Skeletal muscle tissue (tissue), 4 donors: ENCODE results near the gene CA7. TPM values are rescaled to one million over a fixed set of nuclear protein-coding genes. Genes with fewer than 3 reads are reported as not detected.

Experiments used
- H3K27ac ChIP-seq: one replicate; pipeline ENCODE4 v1.7.0; 2013; ENCODE audit warnings: mild to moderate bottlenecking, low read depth, low read length, inconsistent platforms
- H3K27me3 ChIP-seq, 3 donors: one replicate each; pipeline ENCODE4 v1.7.0; 2013; ENCODE audit warnings: low read length in 3 of 3; ENCODE audit not compliant: control insufficient read depth in 3 of 3, insufficient read depth in 3 of 3
- H3K36me3 ChIP-seq, 3 donors: one replicate each; pipeline ENCODE4 v1.7.0; 2013; ENCODE audit warnings: low read length in 3 of 3; ENCODE audit not compliant: control insufficient read depth in 3 of 3, insufficient read depth in 3 of 3
- H3K4me1 ChIP-seq, 3 donors: one replicate each; pipeline ENCODE4 v1.7.0; 2013; ENCODE audit warnings: low read length in 3 of 3, mild to moderate bottlenecking in 3 of 3; ENCODE audit not compliant: control insufficient read depth in 3 of 3, insufficient read depth in 3 of 3
- H3K4me3 ChIP-seq, 3 donors: one replicate each; pipeline ENCODE4 v1.7.0; 2013; ENCODE audit warnings: low read length in 3 of 3
- H3K9ac ChIP-seq, 3 donors: one replicate each; pipeline ENCODE4 v1.7.0; 2013; ENCODE audit warnings: low read length in 3 of 3, mild to moderate bottlenecking in 3 of 3, moderate library complexity in 2 of 3, low read depth in 1 of 3
- H3K9me3 ChIP-seq, 3 donors: one replicate each; pipeline ENCODE4 v1.7.0; 2013; ENCODE audit warnings: low read length in 3 of 3; ENCODE audit not compliant: control insufficient read depth in 3 of 3
- total RNA-seq: library from RNA; depleted of rRNA; stranded (reverse); fragments of >200 nt; gene quantifications from one replicate; pipeline ENCODE4 v1.2.3, GENCODE V29; 2014
- donor health status: Osteomylitis.

The CA7 gene
- total RNA-seq, result not detected

DNA sequence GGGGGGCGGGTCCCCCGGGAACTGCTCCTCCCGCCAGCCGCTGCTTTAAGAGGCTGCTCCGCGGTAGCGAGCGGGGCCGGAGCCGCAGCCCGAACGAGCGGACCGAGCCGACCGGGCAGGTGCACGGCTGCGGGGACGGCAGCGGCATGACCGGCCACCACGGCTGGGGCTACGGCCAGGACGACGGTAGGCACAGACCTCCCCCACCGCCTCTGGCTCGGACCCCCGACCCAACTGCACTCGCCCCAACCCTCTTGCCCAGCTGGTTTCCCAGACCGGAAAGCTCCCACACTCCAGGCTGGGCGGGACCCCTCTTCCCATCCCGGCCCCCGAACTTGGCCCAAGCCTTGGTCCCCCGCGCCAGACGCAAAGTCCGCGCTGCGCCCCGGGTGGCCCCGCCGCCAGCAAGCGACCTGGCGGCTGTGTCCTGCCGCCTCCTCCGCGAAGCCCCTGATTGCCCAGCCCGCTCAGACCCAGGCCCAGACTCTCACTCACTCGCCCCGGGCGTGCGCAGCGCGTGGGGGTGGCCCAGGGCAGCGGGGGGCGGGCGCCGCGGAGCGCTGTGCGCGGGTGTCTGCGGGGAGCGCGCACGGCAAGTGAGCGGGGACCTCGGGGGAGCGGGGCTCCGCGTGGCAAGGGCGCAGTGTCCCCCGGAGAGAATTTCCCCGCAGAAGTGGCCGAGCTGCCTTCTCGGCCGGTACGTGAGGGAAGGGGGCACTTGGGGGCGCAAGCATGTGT is at the start of gene CA7:
TSS of gene CA7 (plus strand) at position 73 of the 738 bp plus-strand sequence. CDS start at position 147, 74 bp downstream.
- Histone ChIP-seq H3K27me3 (peaks cover 21 to 36% (median 31%) of the 10 kb centered on the region in 3 donors), H3K9me3 (no peaks in the 10 kb centered on the region), H3K36me3 (no peaks in the 10 kb centered on the region), H3K4me1 (peaks cover 9 to 20% (median 14%) of the 10 kb centered on the region in 3 donors), H3K9ac (peak within 1 kb of the TSS in 1 of 3 donors; percentile 57), H3K4me3 (peak within 1 kb of the TSS; percentile 51 to 61 (median 57)), H3K27ac (no peak within 1 kb of the TSS)

DNA sequence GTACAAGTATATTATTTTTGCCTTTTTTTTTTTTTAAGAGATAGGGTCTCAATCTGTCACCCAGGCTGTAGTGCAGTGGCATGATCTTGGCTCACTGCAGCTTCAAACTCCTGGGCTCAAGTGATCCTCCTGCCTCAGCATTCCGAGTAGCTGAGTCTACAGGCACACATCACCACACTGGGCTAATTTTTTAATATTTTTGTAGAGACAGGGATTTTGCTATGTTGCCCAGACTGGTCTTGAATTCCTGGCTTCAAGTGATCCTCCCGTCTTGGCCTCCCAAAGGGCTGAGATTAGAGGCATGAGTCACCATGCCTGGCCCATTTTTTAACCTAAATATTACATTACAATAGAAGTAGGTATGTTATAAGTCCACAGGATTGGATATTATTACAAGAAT is 46.1 kb upstream of the CA7 start:
- Histone ChIP-seq H3K4me3 (no peak overlapping the region), H3K27me3 (no peaks in the 10 kb centered on the region), H3K36me3 (peaks cover 8 to 13% (median 11%) of the 10 kb centered on the region in 3 donors), H3K9ac (no peak overlapping the region), H3K27ac (no peak overlapping the region), H3K9me3 (no peaks in the 10 kb centered on the region), H3K4me1 (no peaks in the 10 kb centered on the region)

DNA sequence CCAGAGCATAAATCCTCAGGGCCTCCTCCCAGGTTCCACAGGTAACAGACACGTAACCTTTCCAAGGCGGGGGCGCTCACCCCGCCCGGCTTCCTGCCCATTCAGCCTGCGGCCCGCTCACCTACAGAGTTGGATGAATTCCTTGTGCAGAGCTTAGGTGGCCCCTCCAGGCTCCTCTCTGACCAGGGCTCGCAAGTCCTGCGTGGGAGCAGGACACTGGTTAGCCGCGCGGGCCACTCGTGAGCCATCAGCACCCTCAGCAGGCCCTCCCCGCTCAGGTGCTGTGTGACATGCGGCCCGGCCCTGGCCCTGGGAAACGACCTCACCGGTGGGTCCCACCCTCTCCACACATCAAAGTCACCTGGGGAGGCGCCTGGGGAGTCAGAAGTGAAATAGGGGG is 43.4 kb upstream of the CA7 start:
- no peaks in the 10 kb centered on the region for H3K4me1 ChIP-seq
- no peak overlapping the region for H3K27ac ChIP-seq
- peaks cover 14 to 36% (median 27%) of the 10 kb centered on the region in 3 donors for H3K36me3 ChIP-seq

DNA sequence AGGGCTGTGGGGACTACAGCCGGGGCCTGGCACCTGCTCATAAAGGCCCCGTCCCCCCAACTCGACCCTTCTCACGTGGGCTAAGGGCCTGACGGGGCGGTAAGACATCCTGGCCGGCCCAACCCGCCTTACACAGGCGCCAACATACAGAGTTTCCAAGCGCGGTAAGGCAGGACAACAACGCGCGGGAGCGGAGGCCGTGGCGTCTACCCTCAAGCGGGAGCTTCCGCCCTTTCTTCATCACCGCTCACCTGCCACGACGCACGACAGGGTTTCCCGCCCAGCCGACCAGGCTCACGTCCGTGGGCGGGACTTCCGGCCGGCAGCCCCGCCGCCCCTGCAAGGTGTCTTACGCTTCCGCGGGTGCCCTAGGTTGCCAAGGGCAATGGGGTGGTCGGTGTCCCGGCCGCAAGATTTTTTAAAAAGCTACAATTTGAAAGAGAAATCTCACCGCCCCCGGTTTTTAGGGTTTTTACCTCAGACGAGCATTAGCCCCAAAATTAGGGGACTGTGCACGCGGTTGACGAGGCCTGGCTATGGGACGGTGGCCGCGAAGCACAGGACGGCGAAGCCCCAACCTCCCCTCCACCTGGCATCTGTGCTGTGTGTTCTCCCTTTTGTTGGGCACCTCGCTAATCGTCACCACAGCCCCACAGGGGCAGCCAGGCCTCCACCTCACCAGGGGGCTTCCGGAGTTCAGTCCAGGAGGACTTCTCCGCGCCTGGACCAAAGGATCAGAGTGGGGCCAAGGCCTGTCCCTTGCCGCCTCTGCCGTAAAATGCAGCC is 42.7 kb upstream of the CA7 start, which contains the start of gene TERB1:
TSS of gene TERB1 (minus strand) at position 265 of the 786 bp plus-strand sequence. CDS start 4,786 bp downstream, outside the sequence.
- no peaks in the 10 kb centered on the region for H3K4me1 ChIP-seq
- H3K36me3 ChIP-seq, result peaks cover 14 to 39% (median 27%) of the 10 kb centered on the region in 3 donors
- H3K27me3 ChIP-seq, result no peaks in the 10 kb centered on the region
- H3K9ac ChIP-seq, result no peak within 1 kb of the TSS
- no peak within 1 kb of the TSS for H3K27ac ChIP-seq
- no peak within 1 kb of the TSS for H3K4me3 ChIP-seq
- H3K9me3 ChIP-seq, result no peaks in the 10 kb centered on the region

More for the DNA sequence above, 43.4 kb upstream of the CA7 start:
- no peak overlapping the region for H3K9ac ChIP-seq
- H3K4me3 ChIP-seq, result no peak overlapping the region
- H3K27me3 ChIP-seq, result no peaks in the 10 kb centered on the region
- no peaks in the 10 kb centered on the region for H3K9me3 ChIP-seq

- no peak overlapping the region for H3K27ac ChIP-seq
- no peak overlapping the region for H3K4me3 ChIP-seq
- H3K27me3 ChIP-seq, result no peaks in the 10 kb centered on the region
- H3K9ac ChIP-seq, result no peak overlapping the region
- no peaks in the 10 kb centered on the region for H3K4me1 ChIP-seq
- no peaks in the 10 kb centered on the region for H3K9me3 ChIP-seq
- H3K36me3 ChIP-seq, result peaks cover 14 to 44% (median 27%) of the 10 kb centered on the region in 3 donors
Observed at GRCh38 chr16:66802159-66802558, 42.1 kb upstream of the CA7 start.

DNA sequence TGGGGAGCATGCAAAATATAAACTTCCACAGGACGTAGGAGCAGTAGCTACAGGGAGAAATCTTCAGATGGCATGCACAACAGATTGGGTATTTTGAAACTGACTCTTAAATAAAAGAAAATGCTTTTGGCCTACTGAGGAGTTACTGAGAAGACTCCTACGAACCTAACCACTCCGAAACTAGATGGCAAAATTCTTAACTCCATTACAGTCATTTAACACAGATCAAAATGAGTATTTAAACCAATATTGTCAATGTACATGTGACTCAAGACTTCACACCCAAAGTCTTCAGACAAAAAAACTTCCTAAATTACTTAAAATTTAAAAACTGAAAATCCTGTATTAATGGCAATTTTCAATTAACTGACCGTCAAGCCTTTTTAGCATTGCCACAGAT is 34.4 kb upstream of the CA7 start:
- H3K9me3 ChIP-seq, result no peaks in the 10 kb centered on the region
- no peak overlapping the region for H3K4me3 ChIP-seq
- H3K27me3 ChIP-seq, result no peaks in the 10 kb centered on the region
- H3K4me1 ChIP-seq, result no peaks in the 10 kb centered on the region
- no peak overlapping the region for H3K9ac ChIP-seq
- H3K36me3 ChIP-seq, result peaks cover 20 to 63% (median 59%) of the 10 kb centered on the region in 3 donors
- H3K27ac ChIP-seq, result no peak overlapping the region

- Histone ChIP-seq H3K9ac (no peak overlapping the region), H3K9me3 (no peaks in the 10 kb centered on the region), H3K27ac (no peak overlapping the region), H3K36me3 (peaks cover 20 to 60% (median 60%) of the 10 kb centered on the region in 3 donors), H3K27me3 (no peaks in the 10 kb centered on the region), H3K4me1 (no peaks in the 10 kb centered on the region), H3K4me3 (no peak overlapping the region)
Observed at GRCh38 chr16:66810391-66810790, 33.8 kb upstream of the CA7 start.

DNA sequence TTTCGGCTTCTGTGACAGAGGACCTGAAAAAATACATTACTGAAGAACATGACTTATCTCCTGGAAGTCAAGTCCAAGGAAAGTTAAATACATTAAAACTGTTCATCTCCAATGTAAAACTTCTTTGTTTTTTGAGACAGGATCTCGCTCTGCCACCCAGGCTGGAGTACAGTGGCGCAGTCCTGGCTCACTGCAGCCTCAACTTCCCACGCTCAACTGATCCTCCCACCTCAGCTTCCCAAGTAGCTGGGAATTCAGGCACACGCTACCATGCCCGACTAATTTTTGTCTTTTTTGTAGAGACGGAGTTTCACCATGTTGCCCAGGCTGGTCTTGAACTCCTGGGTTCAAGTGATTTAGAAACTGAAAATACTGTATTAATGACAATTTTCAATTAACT is 33.2 kb upstream of the CA7 start:
- Histone ChIP-seq H3K9me3 (no peaks in the 10 kb centered on the region), H3K27ac (no peak overlapping the region), H3K9ac (no peak overlapping the region), H3K36me3 (peaks cover 24 to 59% (median 59%) of the 10 kb centered on the region in 3 donors), H3K27me3 (no peaks in the 10 kb centered on the region), H3K4me3 (no peak overlapping the region), H3K4me1 (no peaks in the 10 kb centered on the region)

GRCh38 chr16:66814734-66815133 is 29.5 kb upstream of the CA7 start:
- Histone ChIP-seq H3K9me3 (no peaks in the 10 kb centered on the region), H3K4me1 (no peaks in the 10 kb centered on the region), H3K4me3 (no peak overlapping the region), H3K27ac (no peak overlapping the region), H3K27me3 (no peaks in the 10 kb centered on the region), H3K36me3 (peaks cover 29 to 75% (median 62%) of the 10 kb centered on the region in 3 donors), H3K9ac (no peak overlapping the region)

- Histone ChIP-seq H3K4me3 (no peak overlapping the region), H3K27ac (no peak overlapping the region), H3K9me3 (no peaks in the 10 kb centered on the region), H3K27me3 (no peaks in the 10 kb centered on the region), H3K9ac (no peak overlapping the region), H3K36me3 (peaks cover 21 to 54% (median 38%) of the 10 kb centered on the region in 3 donors), H3K4me1 (no peaks in the 10 kb centered on the region)
Observed at GRCh38 chr16:66824006-66824405, 20.2 kb upstream of the CA7 start.
